Activated B cell treated with CpG ODN at 0.5 μM for 24 hours (primary cell): ENCODE data around the gene ANO10. TPM values are rescaled to one million over a fixed set of nuclear protein-coding genes. Genes with fewer than 3 reads are reported as not detected.

ENCODE experiments used
- ATAC-seq: fragments of 200-7000 bp; cut with Tn5 transposase; one replicate; pipeline ENCODE4 v1.10.0; 2021; ENCODE audit warnings: low read depth, mild to moderate bottlenecking, moderate library complexity
- CTCF ChIA-PET: fragments of 350-600 bp; sonication (Branson Sonifier 250); formaldehyde crosslinking; loops from one replicate; lab custom pipeline; 2021; ENCODE audit warnings: antibody characterized with exemption; lab: Charles Lee
- POLR2A ChIA-PET: fragments of 350-600 bp; sonication (Branson Sonifier 250); formaldehyde crosslinking; loops from one replicate; lab custom pipeline; 2021; ENCODE audit warnings: antibody characterized with exemption; lab: Charles Lee
- DNase-seq: peaks from one replicate; pipeline ENCODE4 v3.0.0; 2022
- H3K27ac Mint-ChIP-seq: one replicate; pipeline ENCODE4 v1.8.0; 2020; ENCODE audit warnings: mixed read lengths
- H3K27me3 Mint-ChIP-seq: one replicate; pipeline ENCODE4 v1.8.0; 2021; ENCODE audit warnings: mixed read lengths
- H3K36me3 Mint-ChIP-seq: one replicate; pipeline ENCODE4 v1.8.0; 2021; ENCODE audit warnings: low read depth, mixed read lengths
- H3K4me1 Mint-ChIP-seq: one replicate; pipeline ENCODE4 v1.8.0; 2021; ENCODE audit warnings: mixed read lengths
- H3K4me3 Mint-ChIP-seq: one replicate; pipeline ENCODE4 v1.8.0; 2020; ENCODE audit warnings: mild to moderate bottlenecking, mixed read lengths
- H3K9me3 Mint-ChIP-seq: one replicate; pipeline ENCODE4 v1.8.0; 2020; ENCODE audit warnings: mixed read lengths
- intact Hi-C: fragments of 100-400 bp; cut with micrococcal nuclease; formaldehyde crosslinking; loops from one replicate; pipeline ENCODE4 v1.15.1; 2024
- total RNA-seq: library from RNA; stranded (reverse); gene quantifications from 2 replicates; pipeline ENCODE4 v1.2.3, GENCODE V29; 2022
- TF ChIP-seq, protein P1 (sequence below): fragments of 200-600 bp; IDR thresholded peaks from one replicate; pipeline ENCODE4 v1.8.0; 2022; ENCODE audit warnings: antibody characterized with exemption, mild to moderate bottlenecking

ANO10 gene
- total RNA-seq, 1 donor from 2014 or later, result 6.4 TPM

DNA sequence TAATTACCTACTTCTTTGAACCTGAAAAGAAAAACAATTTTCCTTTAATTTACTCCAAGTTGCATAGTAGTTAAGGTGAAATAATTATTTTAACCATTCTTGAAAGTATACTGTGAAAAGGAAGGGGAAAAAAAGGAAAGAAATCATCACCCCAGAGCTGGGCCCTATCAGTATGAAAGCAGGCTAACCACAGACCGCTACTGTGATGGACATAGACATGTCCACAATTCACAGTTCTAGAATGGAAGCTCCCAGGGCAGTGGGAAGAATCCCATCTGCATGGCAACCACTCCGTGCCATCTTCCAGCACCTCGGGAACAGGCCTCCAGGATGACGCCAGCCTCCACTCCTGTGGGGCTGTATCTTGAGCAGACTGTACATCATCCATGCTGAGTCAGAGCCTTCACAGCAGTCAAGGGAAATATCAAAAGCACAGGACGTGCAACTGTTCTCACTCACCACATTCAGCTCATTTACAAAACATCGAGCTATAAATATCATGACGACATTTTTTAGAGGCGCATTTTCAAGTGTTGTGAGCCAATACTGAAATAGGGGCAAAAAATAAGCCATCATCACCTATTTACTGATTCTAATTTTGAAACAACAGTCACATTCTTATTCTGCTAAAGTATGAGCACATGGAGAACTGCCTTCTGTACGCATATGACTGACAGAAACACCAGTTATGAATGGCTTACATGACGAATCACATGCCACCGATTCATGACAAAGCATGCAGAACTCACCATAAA, 215.7 kb downstream of the ANO10 start:
- no peak for DNase-seq
- CTCF ChIA-PET, result interaction anchor here (0.6 kb wide), 1 partner anchor 9 kb away, joined by 3 read pairs; no protein-coding TSS in a partner anchor
- no peak overlapping the region for H3K4me3 Mint-ChIP-seq
- ATAC-seq, result no peak
- POLR2A ChIA-PET, result no interaction called here
- H3K27me3 Mint-ChIP-seq, result peaks cover 2% of the 10 kb centered on the region
- no peaks in the 10 kb centered on the region for H3K4me1 Mint-ChIP-seq
- no peak overlapping the region for H3K27ac Mint-ChIP-seq
- no peaks in the 10 kb centered on the region for H3K9me3 Mint-ChIP-seq
- intact Hi-C loops, result no loop called here
- no peaks in the 10 kb centered on the region for H3K36me3 Mint-ChIP-seq
- TF ChIP-seq, protein P1, sequence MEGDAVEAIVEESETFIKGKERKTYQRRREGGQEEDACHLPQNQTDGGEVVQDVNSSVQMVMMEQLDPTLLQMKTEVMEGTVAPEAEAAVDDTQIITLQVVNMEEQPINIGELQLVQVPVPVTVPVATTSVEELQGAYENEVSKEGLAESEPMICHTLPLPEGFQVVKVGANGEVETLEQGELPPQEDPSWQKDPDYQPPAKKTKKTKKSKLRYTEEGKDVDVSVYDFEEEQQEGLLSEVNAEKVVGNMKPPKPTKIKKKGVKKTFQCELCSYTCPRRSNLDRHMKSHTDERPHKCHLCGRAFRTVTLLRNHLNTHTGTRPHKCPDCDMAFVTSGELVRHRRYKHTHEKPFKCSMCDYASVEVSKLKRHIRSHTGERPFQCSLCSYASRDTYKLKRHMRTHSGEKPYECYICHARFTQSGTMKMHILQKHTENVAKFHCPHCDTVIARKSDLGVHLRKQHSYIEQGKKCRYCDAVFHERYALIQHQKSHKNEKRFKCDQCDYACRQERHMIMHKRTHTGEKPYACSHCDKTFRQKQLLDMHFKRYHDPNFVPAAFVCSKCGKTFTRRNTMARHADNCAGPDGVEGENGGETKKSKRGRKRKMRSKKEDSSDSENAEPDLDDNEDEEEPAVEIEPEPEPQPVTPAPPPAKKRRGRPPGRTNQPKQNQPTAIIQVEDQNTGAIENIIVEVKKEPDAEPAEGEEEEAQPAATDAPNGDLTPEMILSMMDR, result no peak

DNA sequence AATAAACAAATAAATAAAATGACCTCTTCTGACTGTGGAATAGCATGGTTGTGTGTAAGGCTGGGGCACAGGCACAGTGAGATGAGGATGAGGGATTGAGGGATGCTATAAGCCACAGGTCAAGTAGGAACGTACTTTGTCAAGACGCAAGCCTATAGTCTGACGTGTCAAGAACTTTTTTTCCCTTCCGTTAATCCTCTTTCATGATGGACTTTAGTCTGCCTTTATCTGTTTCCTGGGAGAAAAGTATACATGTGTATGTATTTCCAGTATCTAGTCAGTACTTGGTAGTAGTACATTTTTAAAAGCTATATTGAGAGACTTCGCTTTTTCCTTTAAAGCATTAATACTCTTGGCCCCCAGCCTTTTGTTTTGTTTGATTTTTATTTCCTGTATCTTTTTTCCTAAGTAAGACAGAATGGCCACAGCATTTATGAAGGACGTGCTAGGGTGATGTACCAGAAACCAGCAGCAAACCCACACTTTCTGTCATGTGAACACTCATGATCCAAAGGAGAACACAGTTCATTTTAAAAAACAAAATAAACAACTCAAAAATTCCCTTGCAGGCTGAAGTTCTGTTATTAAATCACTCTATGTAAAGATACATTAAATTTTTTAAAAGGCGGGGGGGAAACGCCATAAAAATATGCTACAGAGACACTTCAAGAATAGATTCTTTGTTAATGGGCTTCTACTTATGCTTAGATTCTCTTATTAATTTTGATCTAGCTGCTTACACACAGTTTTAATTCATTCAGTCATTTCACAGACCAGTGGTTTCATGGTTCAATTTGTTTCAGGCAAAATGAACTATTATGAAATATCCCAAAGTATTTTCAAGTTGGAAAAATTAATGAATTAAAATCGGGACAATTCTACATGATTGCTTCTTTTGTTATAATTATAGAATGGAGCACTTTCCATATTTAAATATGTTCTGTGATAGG, 220.8 kb downstream of the ANO10 start:
- H3K4me3 Mint-ChIP-seq, result no peak overlapping the region
- peaks cover 6% of the 10 kb centered on the region for H3K27me3 Mint-ChIP-seq
- POLR2A ChIA-PET, result no interaction called here
- H3K9me3 Mint-ChIP-seq, result no peaks in the 10 kb centered on the region
- TF ChIP-seq, protein P1, result no peak
- DNase-seq, result no peak
- H3K4me1 Mint-ChIP-seq, result no peaks in the 10 kb centered on the region
- no peak overlapping the region for H3K27ac Mint-ChIP-seq
- ATAC-seq, result no peak
- intact Hi-C loops, result no loop called here
- no peaks in the 10 kb centered on the region for H3K36me3 Mint-ChIP-seq
- CTCF ChIA-PET, result no interaction called here

DNA sequence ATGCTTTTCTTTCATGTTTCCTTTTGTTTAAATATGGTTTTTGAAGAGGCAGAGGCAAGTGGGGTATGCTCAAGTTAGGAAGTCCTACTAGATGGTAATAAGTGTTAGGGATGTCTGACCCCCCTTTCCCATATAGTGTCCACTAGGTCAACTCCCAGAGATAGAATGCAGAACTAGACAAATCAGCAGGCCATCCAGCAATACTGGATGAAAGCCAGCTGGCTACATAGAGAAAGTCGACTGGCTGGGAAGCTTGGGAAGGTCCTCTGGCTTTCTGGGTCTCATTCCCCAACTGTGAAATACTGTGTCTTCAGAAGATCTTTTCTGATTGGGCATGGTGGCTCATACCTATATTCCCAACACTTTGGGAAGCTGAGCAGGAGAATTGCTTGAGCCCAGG, 221.6 kb downstream of the ANO10 start:
- Mint-ChIP-seq H3K36me3 (no peaks in the 10 kb centered on the region), H3K9me3 (no peaks in the 10 kb centered on the region), H3K27ac (no peak overlapping the region), H3K27me3 (peaks cover 6% of the 10 kb centered on the region), H3K4me3 (no peak overlapping the region), H3K4me1 (no peaks in the 10 kb centered on the region)
- ChIA-PET CTCF (no interaction called here), POLR2A (no interaction called here)
- ATAC-seq (no peak), DNase-seq (no peak)
- intact Hi-C loops, result no loop called here
- TF ChIP-seq, protein P1, result no peak

DNA sequence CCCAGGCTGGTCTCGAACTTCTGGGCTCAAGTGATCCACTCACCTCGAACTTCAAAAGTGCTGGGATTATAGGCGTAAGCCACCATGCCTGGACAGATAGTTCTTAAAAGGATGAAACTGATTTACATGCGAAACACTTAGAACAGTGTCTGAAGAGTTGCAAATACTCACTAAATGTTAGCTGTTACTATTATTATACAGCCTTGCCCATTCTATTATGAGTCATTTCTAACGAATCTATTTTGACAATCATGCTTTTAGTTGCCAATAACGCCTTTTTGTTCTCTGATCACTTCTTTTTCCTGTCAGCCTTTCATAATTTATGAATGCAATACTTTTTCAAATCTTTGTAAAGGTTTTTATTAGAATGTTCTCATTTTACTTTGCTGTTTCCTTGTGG, 222.8 kb downstream of the ANO10 start:
- TF ChIP-seq, protein P1, result no peak
- Mint-ChIP-seq H3K4me3 (no peak overlapping the region), H3K27me3 (peaks cover 4% of the 10 kb centered on the region), H3K9me3 (no peaks in the 10 kb centered on the region), H3K27ac (no peak overlapping the region), H3K36me3 (no peaks in the 10 kb centered on the region), H3K4me1 (no peaks in the 10 kb centered on the region)
- POLR2A ChIA-PET, result no interaction called here
- CTCF ChIA-PET, result no interaction called here
- intact Hi-C loops, result no loop called here
- DNase-seq (no peak), ATAC-seq (no peak)

DNA sequence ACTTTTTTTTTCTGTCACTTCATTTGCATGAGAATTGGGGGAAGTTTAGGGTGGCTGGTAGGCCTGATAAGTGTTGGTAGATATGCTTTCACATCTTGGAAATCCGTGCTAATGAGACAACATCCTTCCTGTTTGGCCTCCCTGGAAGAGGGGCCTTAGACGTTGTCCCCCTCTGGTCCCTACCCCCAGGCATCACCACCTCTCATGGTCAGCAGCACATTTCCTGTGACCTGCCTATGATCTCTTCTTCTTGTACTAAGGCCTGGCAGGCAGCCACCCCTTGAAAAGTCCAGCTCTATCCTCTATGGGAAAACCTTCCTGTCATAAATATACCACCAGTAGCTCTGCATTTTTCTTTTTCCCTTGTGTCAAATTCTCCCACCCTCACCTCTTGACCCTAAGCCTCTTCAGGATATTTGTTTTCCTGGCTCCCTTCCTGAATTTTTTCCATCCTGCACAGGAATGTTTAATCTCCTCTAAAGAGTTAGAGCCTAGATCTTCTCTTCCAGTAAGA, 227.7 kb downstream of the ANO10 start:
- H3K27ac Mint-ChIP-seq, result no peak overlapping the region
- CTCF ChIA-PET, result no interaction called here
- no peak overlapping the region for H3K4me3 Mint-ChIP-seq
- POLR2A ChIA-PET, result no interaction called here
- TF ChIP-seq, protein P1, result no peak
- peaks cover 16% of the 10 kb centered on the region for H3K4me1 Mint-ChIP-seq
- no peaks in the 10 kb centered on the region for H3K27me3 Mint-ChIP-seq
- DNase-seq, result no peak
- intact Hi-C loops, result no loop called here
- ATAC-seq, result no peak
- H3K9me3 Mint-ChIP-seq, result no peaks in the 10 kb centered on the region
- H3K36me3 Mint-ChIP-seq, result no peaks in the 10 kb centered on the region
